ENCODE data around the gene POLR2L. TPM values are rescaled to one million over a fixed set of nuclear protein-coding genes. Genes with fewer than 3 reads are reported as not detected.

POLR2L gene
- total RNA-seq, 4 donors from 2014 or later: 10.5 to 81.5 (median 42.8) TPM

GRCh38 chr11:831118-831864 is 11.0 kb downstream of the POLR2L start:
- Histone ChIP-seq H3K4me1 (peaks cover 0 to 67% of the 10 kb centered on the region in 2 donors), H3K4me3 (no peak overlapping the region), H3K27ac (no peak overlapping the region), H3K36me3 (no peaks in the 10 kb centered on the region), H3K9me3 (no peaks in the 10 kb centered on the region), H3K27me3 (peaks cover 15 to 24% of the 10 kb centered on the region in 2 donors)
- no peak for DNase-seq
- intact Hi-C loops (cut with DNase I; ENCODE audit: low total_unique reads): no loop called here
- no peak for TF ChIP-seq CTCF (IDR thresholded peaks at IDR 0.05)
- no peak for TF ChIP-seq POLR2A (IDR thresholded peaks at IDR 0.05)

GRCh38 chr11:830295-831117 is 11.8 kb downstream of the POLR2L start:
- intact Hi-C loops (cut with DNase I; ENCODE audit: low total_unique reads): no loop called here
- Histone ChIP-seq H3K4me3 (peak overlapping the region; percentile 10 to 23), H3K4me1 (peaks cover 0 to 67% of the 10 kb centered on the region in 2 donors), H3K9me3 (no peaks in the 10 kb centered on the region), H3K27me3 (peaks cover 20 to 24% of the 10 kb centered on the region in 2 donors), H3K36me3 (no peaks in the 10 kb centered on the region), H3K27ac (no peak overlapping the region)
- peak; percentile 73 to 80 for DNase-seq
- TF ChIP-seq POLR2A (IDR thresholded peaks at IDR 0.05) (no peak), CTCF (IDR thresholded peaks at IDR 0.05) (no peak)

GRCh38 chr11:829847-830294 is 12.5 kb downstream of the POLR2L start:
- intact Hi-C loops (cut with DNase I; ENCODE audit: low total_unique reads): no loop called here
- TF ChIP-seq CTCF (IDR thresholded peaks at IDR 0.05) (no peak), POLR2A (IDR thresholded peaks at IDR 0.05) (no peak)
- H3K27me3 ChIP-seq: peaks cover 20 to 24% of the 10 kb centered on the region in 2 donors
- no peak for DNase-seq
- H3K4me3 ChIP-seq: peak overlapping the region; percentile 10 to 23
- H3K27ac ChIP-seq: peak overlapping the region in 1 of 2 donors; percentile 53
- H3K4me1 ChIP-seq: peaks cover 0 to 63% of the 10 kb centered on the region in 2 donors
- H3K9me3 ChIP-seq: no peaks in the 10 kb centered on the region
- H3K36me3 ChIP-seq: no peaks in the 10 kb centered on the region

- H3K27me3 ChIP-seq: peaks cover 20 to 24% of the 10 kb centered on the region in 2 donors
- no peak for TF ChIP-seq POLR2A (IDR thresholded peaks at IDR 0.05)
- no peak for TF ChIP-seq CTCF (IDR thresholded peaks at IDR 0.05)
- no peaks in the 10 kb centered on the region for H3K36me3 ChIP-seq
- H3K4me3 ChIP-seq: peak overlapping the region in 1 of 2 donors; percentile 23
- H3K27ac ChIP-seq: peak overlapping the region; percentile 11 to 53
- H3K9me3 ChIP-seq: no peaks in the 10 kb centered on the region
- peaks cover 0 to 57% of the 10 kb centered on the region in 2 donors for H3K4me1 ChIP-seq
- intact Hi-C loops (cut with DNase I; ENCODE audit: low total_unique reads): no loop called here
- DNase-seq: no peak
Measured at GRCh38 chr11:829176-829846, 13.0 kb downstream of the POLR2L start.

Data from uterus (tissue), 4 donors.